ENCODE data around the gene FILIP1L. TPM values are rescaled to one million over a fixed set of nuclear protein-coding genes. Genes with fewer than 3 reads are reported as not detected.

The FILIP1L gene
- total and polyA plus RNA-seq, 2 of the 8 experiments (the other 6 are each of a cell fraction or from before 2014, with no cell fraction given) = 0.06 to 0.09 TPM

DNA sequence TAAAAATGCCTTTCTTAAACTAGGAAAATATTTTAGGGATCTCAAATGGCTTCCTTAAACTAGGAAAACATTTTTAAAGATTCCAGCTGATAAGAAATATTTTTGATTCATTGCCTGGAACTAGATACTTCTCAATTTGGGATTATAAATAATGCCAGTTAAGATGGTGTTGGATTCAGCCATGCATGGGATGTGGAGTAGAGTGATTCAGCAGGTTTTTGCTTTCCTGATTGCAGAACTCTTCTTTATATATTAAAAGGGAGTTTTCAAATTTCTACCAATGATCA lies 15.6 kb downstream of the FILIP1L start:
- FAIRE-seq = no peak

More for the DNA sequence above, 15.6 kb downstream of the FILIP1L start:
- Histone ChIP-seq H2BK5ac (ENCODE audit: low read depth, low read length) (no peak overlapping the region), H3K14ac (ENCODE audit: insufficient read length) (no peak overlapping the region), H3K27me3 (replicated peaks in 1 of 4; ENCODE audit: control insufficient read depth in 3 of 4, extremely low read depth in 1 of 4, insufficient read depth in 3 of 4, low read length in 3 of 4) (no peaks in the 10 kb centered on the region), H2BK15ac (ENCODE audit: low read length) (no peak overlapping the region), H3K4me2 (ENCODE audit: insufficient read depth in 1 of 2, low read depth in 2 of 2, low read length in 2 of 2) (no peak overlapping the region), H3K18ac (ENCODE audit: extremely low read depth, low read length) (no peak overlapping the region), H2AK5ac (ENCODE audit: low read depth, low read length) (no peak overlapping the region), H4K91ac (replicated peaks; ENCODE audit: insufficient read length, low read length) (no peak overlapping the region), H4K8ac (ENCODE audit: extremely low read depth, insufficient read depth, low read length) (no peak overlapping the region), H2BK120ac (replicated peaks; ENCODE audit: low read depth, low read length) (no peak overlapping the region), H3K23me2 (ENCODE audit: low read depth, low read length) (no peaks in the 10 kb centered on the region; the same call in 1 of the 2 replicates), H4K20me1 (replicated peaks in 1 of 2; ENCODE audit: control insufficient read depth in 1 of 2, insufficient read depth in 2 of 2, low read length in 2 of 2) (no peaks in the 10 kb centered on the region), H2AFZ (ENCODE audit: low read length) (no peak overlapping the region), H3K27ac (ENCODE audit: low read depth, low read length) (no peak overlapping the region), H2BK12ac (ENCODE audit: low read depth, low read length) (no peak overlapping the region), H3K79me2 (ENCODE audit: control insufficient read depth in 1 of 2, insufficient read depth in 2 of 2, low read length in 2 of 2) (no peaks in the 10 kb centered on the region), H3K23ac (ENCODE audit: insufficient read length) (no peak overlapping the region), H3K9ac (replicated peaks in 1 of 4; ENCODE audit: extremely low read depth in 1 of 4, low read depth in 3 of 4, low read length in 3 of 4) (no peak overlapping the region), H2BK20ac (ENCODE audit: low read length) (no peak overlapping the region), H3K36me3 (ENCODE audit: control insufficient read depth in 2 of 4, insufficient read depth in 4 of 4, low read length in 3 of 4) (no peaks in the 10 kb centered on the region), H3K4me1 (replicated peaks in 1 of 4; ENCODE audit: control insufficient read depth in 3 of 4, insufficient read depth in 4 of 4, low read length in 3 of 4) (no peaks in the 10 kb centered on the region), H3K79me1 (ENCODE audit: low read depth, low read length) (no peaks in the 10 kb centered on the region), H4K5ac (ENCODE audit: insufficient read length, low read depth, low read length) (no peak overlapping the region), H3K9me3 (ENCODE audit: insufficient read depth in 2 of 2, low read depth in 1 of 2, low read length in 1 of 2) (no peaks in the 10 kb centered on the region), H3K56ac (replicated peaks; ENCODE audit: insufficient read length, low read depth, low read length) (no peak overlapping the region), H3K4me3 (ENCODE audit: extremely low read depth in 1 of 4, insufficient read depth in 2 of 4, low read depth in 3 of 4, low read length in 4 of 4) (no peak overlapping the region), H3K4ac (replicated peaks; ENCODE audit: insufficient read length, low read depth, low read length) (no peak overlapping the region)
- TF ChIP-seq SIN3A (conservative IDR thresholded peaks at IDR 0.05 in 1 of 2, IDR thresholded peaks at IDR 0.05 in 1 of 2; ENCODE audit: low read depth in 1 of 2, low read length in 2 of 2) (no peak), KDM5A (IDR thresholded peaks at IDR 0.05; ENCODE audit: low read length) (no peak), EZH2 (IDR thresholded peaks at IDR 0.05; ENCODE audit: low read depth, low read length, severe bottlenecking) (no peak), CTBP2 (IDR thresholded peaks at IDR 0.05; ENCODE audit: borderline replicate concordance, insufficient read depth, insufficient read length, low read length) (no peak), EGR1 (IDR thresholded peaks at IDR 0.05; ENCODE audit: borderline replicate concordance, low read depth, low read length) (no peak), TEAD4 (IDR thresholded peaks at IDR 0.05; ENCODE audit: low read depth, low read length) (no peak), HDAC6 (IDR thresholded peaks at IDR 0.05; ENCODE audit: low read depth, low read length) (no peak), TAF1 (IDR thresholded peaks at IDR 0.05; ENCODE audit: low read depth, low read length) (no peak), CHD1 (IDR thresholded peaks at IDR 0.05; ENCODE audit: low read depth, low read length) (no peak), BRCA1 (IDR thresholded peaks at IDR 0.05; ENCODE audit: low read depth, low read length) (no peak)
- TF ChIP-seq, protein P1, sequence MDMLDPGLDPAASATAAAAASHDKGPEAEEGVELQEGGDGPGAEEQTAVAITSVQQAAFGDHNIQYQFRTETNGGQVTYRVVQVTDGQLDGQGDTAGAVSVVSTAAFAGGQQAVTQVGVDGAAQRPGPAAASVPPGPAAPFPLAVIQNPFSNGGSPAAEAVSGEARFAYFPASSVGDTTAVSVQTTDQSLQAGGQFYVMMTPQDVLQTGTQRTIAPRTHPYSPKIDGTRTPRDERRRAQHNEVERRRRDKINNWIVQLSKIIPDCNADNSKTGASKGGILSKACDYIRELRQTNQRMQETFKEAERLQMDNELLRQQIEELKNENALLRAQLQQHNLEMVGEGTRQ (IDR thresholded peaks at IDR 0.05; ENCODE audit: low read length) = no peak
- POLR2A ChIA-PET (ENCODE audit: partially characterized antibody) = no interaction called here
- CTCF ChIA-PET (ENCODE audit: partially characterized antibody) = interaction anchor here (1.5 to 2.2 kb wide), 2 partner anchors 9 to 23 kb away, joined by 7 to 11 read pairs; no protein-coding TSS in a partner anchor
- no peak for DNase-seq (ENCODE audit: low read depth in 1 of 2, low spot score in 2 of 2)

All from H1 (cell line).